Psoas muscle (tissue), 8 donors: ENCODE measurements around the gene UTF1. TPM values are rescaled to one million over a fixed set of nuclear protein-coding genes. Genes with fewer than 3 reads are reported as not detected.
A peak's percentile ranks its signal among the peaks of the same experiment; 100 is the strongest.

Experiments
- ATAC-seq, 4 donors: fragments of 200-7000 bp; cut with Tn5 transposase; one replicate each; pipeline ENCODE4 v1.9.1; 2020; ENCODE audit warnings: moderate library complexity in 3 of 4, mild to moderate bottlenecking in 2 of 4
- DNase-seq, 2 donors: peaks; one replicate each; pipeline ENCODE4 v3.0.0-alpha.2; 2020
- H3K27ac ChIP-seq: fragments of 200-600 bp; one replicate; pipeline ENCODE4 v1.8.0; 2022
- H3K27me3 ChIP-seq, 3 donors: fragments of 200-600 bp in 1 of 3; one replicate each; pipeline versions ENCODE4 v1.6.1 to v1.8.0; 2013 to 2022; ENCODE audit warnings: low read length in 2 of 3, mild to moderate bottlenecking in 2 of 3, moderate library complexity in 1 of 3; ENCODE audit not compliant: insufficient read depth in 3 of 3
- H3K36me3 ChIP-seq, 2 donors: fragments of 200-600 bp in 1 of 2; one replicate each; pipeline versions ENCODE4 v1.6.1 to v1.8.0; 2013 to 2022; ENCODE audit warnings: low read depth in 1 of 2, mild to moderate bottlenecking in 1 of 2, moderate library complexity in 1 of 2; ENCODE audit not compliant: insufficient read depth in 1 of 2
- H3K4me1 ChIP-seq: fragments of 200-600 bp; one replicate; pipeline ENCODE4 v1.8.0; 2022
- H3K4me3 ChIP-seq: fragments of 200-600 bp; one replicate; pipeline ENCODE4 v1.8.0; 2022; ENCODE audit warnings: mild to moderate bottlenecking
- H3K9me3 ChIP-seq: fragments of 200-600 bp; one replicate; pipeline ENCODE4 v1.8.0; 2022
- CTCF ChIP-seq: fragments of 200-600 bp; IDR thresholded peaks from one replicate; pipeline ENCODE4 v1.8.0; 2022; ENCODE audit warnings: antibody characterized with exemption
- WGBS, 3 donors: extraction: QIAGEN DNeasy Blood & Tissue Kit; methylation state at CpG; one replicate each; pipeline versions ENCODE4 v1.1.6 to v1.1.7; 2013; 5-methylcytosine and 5-hydroxymethylcytosine counted together
- intact Hi-C, 2 donors: fragments of 100-400 bp; cut with DNase I; formaldehyde crosslinking; loops; one replicate each; pipeline versions ENCODE4 v1.11.0 to v1.14.2; 2022
- polyA plus RNA-seq, 3 donors: library from polyadenylated mRNA; stranded (reverse); fragments of 200-250 nt; gene quantifications; one replicate each; pipeline ENCODE4 v1.2.3, GENCODE V29; 2013
- total RNA-seq, 4 donors: library from RNA; stranded (reverse); fragmentation: NEBNext Ultra II Directional in 2 of 4; extraction: Animal tissue kit (Norgen Biotek cat#: 25700) in 2 of 4; gene quantifications; one replicate each; pipeline versions ENCODE4 v1.2.1 to v1.2.4, GENCODE V29; 2021 to 2023
- donor health status: healthy with polysubstance abuse.
- donor health status: DM: no; HTN: no; CAD: no; lungs with moderate emphysema.
- donor health status: Bipolar disorder and iron deficiency.
- donor health status: healthy.
- donor health status: DM: yes; HTN: yes; CAD: no.
- donor health status: DM: no; HTN: no; CAD: no.
- donor health status: DM: no; HTN: no; CAD: no.
- donor health status: DM: yes; HTN: yes; CAD: no.

Gene UTF1
- total and polyA plus RNA-seq, 7 donors = not detected

- no peaks in the 10 kb centered on the region for H3K36me3 ChIP-seq
- 82 to 87% (median 84%) methylated on average over 14 to 21 of the region's 21 CpGs for WGBS, 3 donors
- H3K9me3 ChIP-seq = no peaks in the 10 kb centered on the region
- intact Hi-C loops = no loop called here
- no peaks in the 10 kb centered on the region for H3K4me1 ChIP-seq
- ATAC-seq (no peak), DNase-seq (no peak)
- peaks cover 7 to 79% (median 43%) of the 10 kb centered on the region in 3 donors for H3K27me3 ChIP-seq
- no peak overlapping the region for H3K27ac ChIP-seq
- H3K4me3 ChIP-seq = no peak overlapping the region
- TF ChIP-seq CTCF = no peak
Observed at GRCh38 chr10:133227256-133227655, 2.8 kb upstream of the UTF1 start.

GRCh38 chr10:133229265-133230043, 563 bp upstream of the UTF1 start:
- Histone ChIP-seq H3K27me3 (peaks cover 7 to 96% (median 46%) of the 10 kb centered on the region in 3 donors), H3K4me3 (no peak overlapping the region), H3K4me1 (no peaks in the 10 kb centered on the region), H3K27ac (no peak overlapping the region), H3K9me3 (no peaks in the 10 kb centered on the region), H3K36me3 (no peaks in the 10 kb centered on the region)
- ATAC-seq (no peak), DNase-seq (no peak)
- WGBS, 3 donors = 4 to 6% (median 5%) methylated on average over 47 to 58 of the region's 58 CpGs
- TF ChIP-seq CTCF = no peak
- intact Hi-C loops = no loop called here

GRCh38 chr10:133230387-133231195, 574 bp downstream of the UTF1 start:
- DNase-seq = no peak
- Histone ChIP-seq H3K36me3 (no peaks in the 10 kb centered on the region), H3K27ac (no peak overlapping the region), H3K4me3 (peak overlapping the region; percentile 25), H3K27me3 (peaks cover 7 to 92% (median 45%) of the 10 kb centered on the region in 3 donors), H3K9me3 (no peaks in the 10 kb centered on the region), H3K4me1 (no peaks in the 10 kb centered on the region)
- 1 to 2% (median 2%) methylated on average over 53 to 122 of the region's 122 CpGs for WGBS, 3 donors
- TF ChIP-seq CTCF = no peak
- intact Hi-C loops = no loop called here
- no peak for ATAC-seq

GRCh38 chr10:133231244-133231945, 1.4 kb downstream of the UTF1 start:
- Histone ChIP-seq H3K27ac (no peak overlapping the region), H3K4me1 (no peaks in the 10 kb centered on the region), H3K36me3 (no peaks in the 10 kb centered on the region), H3K27me3 (peaks cover 10 to 92% (median 43%) of the 10 kb centered on the region in 3 donors), H3K9me3 (no peaks in the 10 kb centered on the region), H3K4me3 (no peak overlapping the region)
- ATAC-seq (no peak), DNase-seq (no peak)
- 16 to 17% (median 17%) methylated on average over 34 to 44 of the region's 44 CpGs for WGBS, 3 donors
- intact Hi-C loops = no loop called here
- no peak for TF ChIP-seq CTCF
